Measurements from ENCODE around the gene NSUN2.
A peak's percentile ranks its signal among the peaks of the same experiment; 100 is the strongest.

Gene NSUN2

GRCh38 chr5:6642655-6643054 lies 9.8 kb upstream of the NSUN2 start:
- DNase-seq, result no peak

- no peak for DNase-seq
Observed at GRCh38 chr5:6638236-6638635, 5.4 kb upstream of the NSUN2 start.

GRCh38 chr5:6637590-6637989 lies 4.7 kb upstream of the NSUN2 start:
- DNase-seq, result no peak

- DNase-seq, result no peak
Observed at GRCh38 chr5:6637022-6637421, 4.2 kb upstream of the NSUN2 start.

GRCh38 chr5:6636293-6636692 lies 3.4 kb upstream of the NSUN2 start:
- no peak for DNase-seq

GRCh38 chr5:6634788-6635430 lies 2.1 kb upstream of the NSUN2 start:
- DNase-seq, result no peak

GRCh38 chr5:6634306-6634705 lies 1.5 kb upstream of the NSUN2 start:
- no peak for DNase-seq

- no peak for DNase-seq
Observed at GRCh38 chr5:6633469-6634245, 813 bp upstream of the NSUN2 start.

- peak in 1 of 2 donors; percentile 16 for DNase-seq
Observed at GRCh38 chr5:6632324-6632887, 438 bp downstream of the NSUN2 start.

- DNase-seq, result peak in 1 of 2 donors; percentile 8
Observed at GRCh38 chr5:6631441-6631840, 1.4 kb downstream of the NSUN2 start.

GRCh38 chr5:6626508-6626907 lies 6.3 kb downstream of the NSUN2 start:
- DNase-seq, result no peak

GRCh38 chr5:6623941-6624340 lies 8.9 kb downstream of the NSUN2 start:
- DNase-seq, result no peak

- DNase-seq, result no peak
Observed at GRCh38 chr5:6623228-6623627, 9.6 kb downstream of the NSUN2 start.

- DNase-seq, result no peak
Observed at GRCh38 chr5:6616632-6617031, 16.2 kb downstream of the NSUN2 start.

GRCh38 chr5:6615034-6615815 lies 17.6 kb downstream of the NSUN2 start:
- DNase-seq, result no peak

GRCh38 chr5:6611334-6612256 lies 21.2 kb downstream of the NSUN2 start:
- no peak for DNase-seq

- no peak for DNase-seq
Observed at GRCh38 chr5:6608016-6608415, 24.8 kb downstream of the NSUN2 start.

GRCh38 chr5:6607559-6607936 lies 25.3 kb downstream of the NSUN2 start:
- no peak for DNase-seq

- no peak for DNase-seq
Observed at GRCh38 chr5:6606884-6607558, 25.8 kb downstream of the NSUN2 start.

GRCh38 chr5:6604946-6605345 lies 27.9 kb downstream of the NSUN2 start:
- no peak for DNase-seq

GRCh38 chr5:6604341-6604740 lies 28.5 kb downstream of the NSUN2 start:
- no peak for DNase-seq

GRCh38 chr5:6603643-6604042 lies 29.2 kb downstream of the NSUN2 start:
- DNase-seq, result no peak
